ENCODE data around the gene ORMDL3.

ORMDL3 gene

GRCh38 chr17:39927101-39927928 lies at the start of gene ORMDL3, which contains the start of gene LRRC3C:
Gene ORMDL3 (minus strand): TSS chr17:39927601. CDS start chr17:39924203, 3,398 bp downstream.
Gene LRRC3C (plus strand): TSS chr17:39927732. CDS start chr17:39941524, 13,792 bp downstream.
- FAIRE-seq = no peak

- FAIRE-seq = no peak
Measured at GRCh38 chr17:39975801-39976200, 48.4 kb upstream of the ORMDL3 start.

GRCh38 chr17:39974433-39974832 lies 47.0 kb upstream of the ORMDL3 start:
- no peak for FAIRE-seq

DNA sequence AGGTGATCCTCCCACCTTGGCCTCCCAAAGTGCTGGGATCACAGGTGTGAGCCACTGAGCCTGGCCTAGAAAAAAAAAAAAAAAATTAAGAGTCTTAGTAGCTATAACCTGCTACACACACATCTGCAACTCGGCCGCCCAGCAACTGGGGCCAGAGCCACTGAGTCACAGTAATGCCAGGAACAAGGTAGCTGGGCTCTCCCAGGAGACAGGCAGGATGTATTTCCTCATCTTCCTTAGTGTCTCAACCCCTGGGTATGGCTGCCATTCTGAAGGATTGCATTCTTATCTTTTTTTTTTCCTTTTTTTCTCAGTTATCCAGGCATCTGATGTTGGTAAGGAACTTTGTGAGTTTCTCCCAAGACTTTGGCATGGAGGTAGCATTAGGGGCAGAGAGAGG lies 46.1 kb upstream of the ORMDL3 start:
- no peak for FAIRE-seq

DNA sequence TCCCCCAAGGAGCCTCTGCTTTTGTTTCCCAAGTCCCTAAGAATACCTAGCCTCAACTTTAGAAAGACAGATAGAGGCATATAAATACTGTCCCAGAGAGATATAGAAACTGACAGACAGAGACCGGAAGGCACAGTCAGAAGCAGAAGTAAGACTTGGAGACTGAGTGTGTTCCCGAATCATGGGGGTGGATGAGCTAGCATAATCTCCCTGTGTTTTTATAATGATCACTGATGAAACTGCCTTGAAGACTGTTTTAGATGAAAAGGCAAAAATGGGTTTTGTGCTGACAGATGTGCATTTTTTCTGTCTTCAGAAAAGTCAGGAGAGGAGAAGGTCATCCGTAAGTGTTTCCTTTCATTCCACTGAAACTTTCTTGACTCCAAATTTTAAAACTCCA lies 44.9 kb upstream of the ORMDL3 start:
- FAIRE-seq = no peak

- FAIRE-seq = no peak
Measured at GRCh38 chr17:39971076-39971603, 43.7 kb upstream of the ORMDL3 start.

DNA sequence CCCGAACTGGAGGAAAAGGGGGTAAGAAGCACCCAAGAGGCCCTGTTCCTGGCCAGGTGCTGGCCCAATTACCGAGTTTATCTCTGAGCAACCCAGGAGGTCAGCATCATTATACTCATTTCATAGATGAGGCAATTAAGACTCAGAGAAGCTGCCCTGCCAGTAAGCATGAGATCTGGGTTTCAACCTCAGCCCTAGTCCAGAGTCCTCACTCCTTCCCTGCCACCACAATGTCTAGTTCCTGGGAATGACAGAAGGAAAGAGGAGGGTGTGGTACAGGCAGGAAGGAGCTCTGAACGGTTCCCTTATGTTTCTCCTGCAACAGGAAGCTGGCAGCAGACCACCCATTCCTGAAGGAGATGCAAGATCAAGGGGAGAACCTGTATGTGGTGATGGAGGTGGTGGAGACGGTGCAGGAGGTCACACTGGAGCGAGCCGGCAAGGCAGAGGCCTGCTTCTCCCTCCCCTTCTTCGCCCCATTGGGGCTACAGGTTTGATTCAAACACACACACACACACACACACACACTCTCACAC lies 42.8 kb upstream of the ORMDL3 start:
- no peak for FAIRE-seq

- FAIRE-seq = no peak
Measured at GRCh38 chr17:39969375-39969774, 42.0 kb upstream of the ORMDL3 start.

- FAIRE-seq = no peak
Measured at GRCh38 chr17:39968761-39969160, 41.4 kb upstream of the ORMDL3 start.

GRCh38 chr17:39966771-39967170 lies 39.4 kb upstream of the ORMDL3 start:
- FAIRE-seq = no peak

- no peak for FAIRE-seq
Measured at GRCh38 chr17:39965017-39965699, 37.8 kb upstream of the ORMDL3 start.

DNA sequence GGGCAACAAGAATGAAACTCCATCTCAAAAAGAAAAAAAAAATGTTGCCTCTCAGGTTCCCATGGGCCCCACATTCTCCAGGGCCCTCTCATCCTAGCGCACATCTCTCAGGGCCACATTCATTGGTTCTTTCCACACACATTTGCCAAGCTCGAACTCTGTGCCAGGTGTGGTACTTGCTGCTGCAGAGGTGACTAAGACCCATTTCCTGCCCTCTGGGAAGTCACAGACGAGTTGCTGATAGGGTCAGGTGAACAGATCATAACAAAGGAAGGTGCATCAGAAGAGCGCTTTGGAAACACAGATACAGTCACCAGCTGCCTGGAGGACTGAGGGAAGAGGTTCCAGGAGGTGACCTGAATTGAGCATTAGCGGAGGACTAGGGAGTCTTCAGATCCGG lies 36.4 kb upstream of the ORMDL3 start:
- no peak for FAIRE-seq

DNA sequence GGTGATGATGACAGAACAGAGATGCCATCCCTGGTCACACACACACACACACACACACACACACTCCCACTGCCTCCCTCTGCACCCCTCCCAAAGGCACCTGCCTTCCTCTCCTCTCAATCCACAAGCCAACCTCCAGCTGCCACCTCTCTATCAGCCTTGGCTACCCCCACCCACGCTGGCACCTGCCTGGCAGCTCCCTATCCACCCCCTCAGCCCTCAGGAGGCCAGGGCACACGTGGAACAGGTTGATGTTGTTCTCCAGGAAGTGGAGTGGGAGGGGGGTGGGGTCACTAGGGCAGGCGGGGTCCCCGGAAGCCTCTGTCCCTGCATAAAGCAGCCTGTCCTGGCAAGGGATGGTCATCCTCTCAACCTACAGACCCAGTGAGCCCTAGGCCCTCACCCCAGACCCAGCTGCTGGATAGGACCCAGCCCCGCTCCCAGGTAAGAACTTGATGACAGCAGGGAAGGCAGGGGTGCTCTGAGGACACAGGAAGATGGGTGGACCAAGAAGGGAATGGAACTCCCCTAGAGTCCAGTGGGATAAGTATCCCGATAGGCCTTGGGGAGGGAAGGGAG lies 35.3 kb upstream of the ORMDL3 start, which contains the start of gene GSDMA:
Gene GSDMA, plus strand, starts transcription at position 363 of the 579 bp plus-strand sequence. CDS start 2,684 bp downstream, outside the sequence.
- no peak for FAIRE-seq

DNA sequence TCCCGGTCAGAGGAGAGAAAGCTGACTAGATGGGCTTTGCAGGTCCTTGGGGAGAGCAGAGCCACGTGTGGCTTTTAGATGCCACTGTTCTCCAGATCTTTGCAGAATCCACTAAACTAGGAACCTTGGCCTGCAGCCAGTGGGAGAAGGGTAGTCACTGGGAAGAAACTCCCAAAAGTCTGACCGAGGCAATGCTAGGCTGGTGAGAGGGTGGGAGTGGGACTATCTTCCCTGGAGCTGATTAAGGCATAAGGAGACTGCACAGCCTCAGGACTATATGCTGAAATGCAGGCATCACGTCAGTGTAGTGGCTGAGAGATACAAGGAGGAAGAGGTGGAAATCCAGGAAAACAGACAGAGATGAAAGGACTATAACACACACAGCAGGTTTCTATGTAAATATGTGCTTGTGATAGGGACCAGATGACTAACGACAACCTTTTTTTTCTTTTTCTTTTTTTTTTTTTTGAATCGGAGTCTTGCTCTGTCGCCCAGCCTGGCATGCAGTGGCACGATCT lies 33.2 kb upstream of the ORMDL3 start:
- no peak for FAIRE-seq

DNA sequence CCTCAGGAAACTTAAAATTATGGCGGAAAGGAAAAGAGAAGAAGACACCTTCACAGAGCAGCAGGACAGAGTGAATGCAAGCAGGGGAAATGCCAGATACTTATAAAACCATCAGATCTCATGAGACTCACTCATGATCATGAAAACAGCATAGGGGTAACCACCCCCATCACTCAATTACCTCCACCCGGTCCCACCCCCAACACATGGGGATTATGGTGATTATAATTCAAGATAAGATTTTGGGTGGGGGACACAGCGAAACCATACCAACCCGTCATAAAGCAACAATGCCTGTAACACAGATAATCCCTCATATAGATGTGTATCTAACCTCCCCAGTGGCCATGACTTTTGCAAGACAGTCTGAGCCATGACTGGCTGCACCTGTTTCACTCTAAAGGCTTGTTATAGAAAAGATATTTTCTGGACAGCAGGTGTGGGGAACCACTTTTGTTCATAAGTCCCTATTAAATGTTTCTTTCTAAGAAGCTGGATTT lies 28.4 kb upstream of the ORMDL3 start:
- no peak for FAIRE-seq

- no peak for FAIRE-seq
Measured at GRCh38 chr17:39954876-39955275, 27.5 kb upstream of the ORMDL3 start.

DNA sequence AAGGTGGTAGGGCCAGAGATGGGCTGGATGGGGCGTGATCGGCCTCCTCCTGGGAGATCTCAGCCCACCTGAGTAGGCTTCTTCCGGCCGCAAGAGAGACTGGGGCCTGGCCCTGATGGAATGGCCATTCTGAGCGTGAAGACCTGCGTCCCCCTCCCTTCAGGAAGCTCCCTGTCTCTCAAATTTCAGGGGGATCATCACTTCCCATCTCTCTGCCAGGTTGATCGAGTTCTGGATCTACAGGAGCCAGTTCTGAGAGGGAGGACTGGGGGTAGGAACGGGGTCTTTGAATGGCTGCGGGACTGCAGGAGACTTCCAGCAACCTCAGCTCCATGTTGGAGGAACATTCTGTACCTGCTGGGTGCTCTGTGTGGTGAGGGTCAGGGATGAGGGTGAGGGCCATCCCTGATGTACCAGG lies 26.1 kb upstream of the ORMDL3 start:
- FAIRE-seq = no peak

GRCh38 chr17:39952680-39953470 lies 25.5 kb upstream of the ORMDL3 start:
- no peak for FAIRE-seq

DNA sequence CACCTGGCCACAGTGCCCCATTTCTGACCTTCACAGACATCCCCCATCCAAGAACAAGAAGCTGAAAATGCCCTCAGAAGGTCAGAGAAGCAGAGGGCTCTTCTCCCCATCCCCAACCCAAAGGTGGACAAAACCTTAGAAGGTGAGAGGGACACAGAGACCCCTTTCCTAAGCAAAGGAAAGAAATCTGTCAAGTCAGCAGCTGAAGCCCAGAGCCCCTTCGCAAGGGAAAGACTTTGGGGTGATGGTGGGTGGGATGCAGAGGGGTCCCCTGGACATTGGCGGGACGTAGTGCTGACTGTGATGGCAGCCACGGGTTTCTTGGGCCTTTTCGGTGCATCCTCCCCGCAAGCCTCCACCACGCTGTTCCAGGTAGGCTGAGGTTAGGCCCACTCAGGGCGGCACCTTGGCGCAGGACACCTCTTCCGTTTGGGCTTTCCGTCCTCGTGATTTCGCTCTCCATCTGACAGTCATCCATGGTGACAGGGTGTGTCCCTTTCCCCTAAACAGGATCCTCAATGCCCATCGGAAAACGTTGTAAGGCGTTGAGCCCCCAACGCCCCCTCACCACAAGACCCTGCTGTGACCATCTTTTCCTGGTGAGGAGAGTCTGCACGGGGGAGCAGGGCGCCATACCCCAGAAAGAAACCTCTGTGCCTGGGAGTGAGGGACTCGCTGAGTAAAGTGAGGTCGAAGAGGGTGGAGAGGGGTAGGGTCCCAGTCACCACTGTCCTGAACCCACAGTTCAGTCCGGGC lies 24.7 kb upstream of the ORMDL3 start:
- no peak for FAIRE-seq

DNA sequence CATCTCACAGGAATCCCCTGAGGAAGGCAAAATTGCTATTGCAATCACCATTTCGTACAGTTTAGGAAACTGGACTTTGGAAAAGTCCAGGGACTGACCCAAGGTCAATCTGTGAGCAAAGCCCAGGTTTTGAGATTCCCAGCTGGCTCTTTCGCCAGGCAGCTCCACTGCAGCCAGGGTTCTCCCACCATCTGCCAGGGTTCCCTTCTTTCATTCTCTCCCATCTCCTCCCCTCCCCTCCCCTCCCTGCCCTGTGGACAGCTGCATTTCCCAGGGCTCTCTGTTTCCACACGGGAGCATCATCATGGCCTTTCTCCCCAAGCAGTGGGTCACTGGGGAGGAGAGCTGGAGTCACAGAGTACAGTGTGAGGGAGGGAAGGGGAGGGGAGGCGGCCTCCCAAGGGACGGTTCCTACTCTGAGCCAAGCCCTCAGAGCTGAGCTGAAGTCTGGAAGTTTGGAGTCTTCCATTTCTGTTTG lies 23.5 kb upstream of the ORMDL3 start:
- FAIRE-seq = no peak

DNA sequence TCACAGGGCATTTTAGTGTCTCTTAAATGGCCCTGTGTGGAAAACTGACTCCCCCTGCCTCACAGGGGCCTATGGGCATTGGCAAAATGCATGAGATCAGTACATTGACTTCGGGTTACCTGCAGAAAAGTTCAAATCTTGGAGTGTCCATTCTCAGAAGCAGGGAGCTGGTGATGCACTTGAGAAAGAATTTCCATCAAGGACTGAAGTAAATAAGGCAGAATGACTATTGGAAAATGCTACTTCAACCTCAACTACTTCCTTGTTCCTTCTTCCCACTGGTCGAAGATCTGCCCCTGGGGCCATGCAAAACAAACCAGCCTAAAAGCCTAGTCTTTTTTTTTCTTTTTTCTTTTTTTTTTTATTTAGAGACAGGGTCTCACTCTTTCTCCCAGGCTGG lies 21.6 kb upstream of the ORMDL3 start:
- FAIRE-seq = no peak

Measured in colon (tissue), 2 donors.